Tibial artery (tissue), 4 donors: Measurements from ENCODE around the gene NRIP3.

Experiments used
- DNase-seq, 2 donors: peaks; one replicate each; pipeline ENCODE4 v3.0.0-alpha.2; 2019
- H3K27ac ChIP-seq, 2 donors: fragments of 200-600 bp; sonication (generic) in 1 of 2; 1 replicate in 1 of 2; 2 replicates in 1 of 2; pipeline ENCODE4 v1.5.1; 2018 to 2019; ENCODE audit warnings: mild to moderate bottlenecking in 1 of 2
- H3K27me3 ChIP-seq, 2 donors: fragments of 200-600 bp; sonication (generic) in 1 of 2; one replicate each; pipeline versions ENCODE4 v1.5.1 to v1.6.0; 2016 to 2019
- H3K36me3 ChIP-seq, 3 donors: fragments of 200-600 bp; sonication (generic) in 2 of 3; one replicate each; pipeline ENCODE4 v1.5.1; 2016 to 2019; ENCODE audit warnings: mild to moderate bottlenecking in 2 of 3
- H3K4me1 ChIP-seq, 4 donors: fragments of 200-600 bp; sonication (generic) in 2 of 4; 1 replicate in 3 of 4; 2 replicates in 1 of 4; pipeline ENCODE4 v1.5.1; 2016 to 2019
- H3K4me3 ChIP-seq, 2 donors: fragments of 200-600 bp; sonication (generic) in 1 of 2; 1 replicate in 1 of 2; 2 replicates in 1 of 2; pipeline ENCODE4 v1.5.1; 2018 to 2019; ENCODE audit warnings: mild to moderate bottlenecking in 2 of 2
- H3K9me3 ChIP-seq, 3 donors: fragments of 200-600 bp; sonication (generic) in 1 of 3; one replicate each; pipeline ENCODE4 v1.5.1; 2016 to 2019
- intact Hi-C: fragments of 100-400 bp; cut with DNase I; formaldehyde crosslinking; loops from one replicate; pipeline ENCODE4 v1.15.0; 2023; ENCODE audit warnings: low total_unique reads
- TF ChIP-seq, protein P1 (sequence below), 2 experiments: fragments of 200-600 bp in 1 of 2; fragments of 450-650 bp in 1 of 2; IDR thresholded peaks; one replicate each; pipeline ENCODE4 v1.5.1; 2017 to 2019; ENCODE audit warnings: antibody characterized with exemption in 2 of 2, mild to moderate bottlenecking in 1 of 2, moderate library complexity in 1 of 2

NRIP3 gene

DNA sequence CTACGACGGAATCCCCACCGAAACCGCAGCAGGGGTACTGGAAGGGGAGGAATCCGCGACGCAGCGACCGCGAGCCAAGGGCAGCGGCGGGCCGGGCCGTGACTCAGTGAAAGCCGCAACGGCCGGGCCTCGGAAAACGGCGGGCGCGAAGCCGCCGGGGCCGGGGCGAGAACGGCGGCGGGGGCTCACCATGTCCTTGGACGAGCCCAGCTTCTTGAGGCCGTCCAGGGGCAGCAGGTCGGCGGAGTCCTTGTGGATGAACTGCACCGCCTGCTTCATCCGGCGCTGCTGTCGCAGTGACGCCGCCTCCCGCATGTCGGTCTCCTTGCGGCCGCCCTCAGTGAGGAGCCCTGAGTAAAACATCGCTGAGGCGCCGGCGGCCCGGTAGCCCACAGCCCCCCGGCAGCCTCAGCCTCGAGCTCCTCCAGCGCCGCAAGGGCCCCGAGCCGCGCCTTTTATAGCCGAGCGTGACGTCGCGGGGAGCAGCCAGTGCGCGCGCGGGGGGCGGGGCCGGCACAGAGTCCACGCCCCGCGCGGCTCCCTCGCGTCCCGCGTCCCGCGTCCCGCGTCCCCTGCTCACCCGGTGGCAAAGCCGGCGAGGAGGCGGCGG lies at the start of gene NRIP3:
NRIP3 (minus strand) TSS at position 429 of the 610 bp plus-strand sequence; CDS start at position 363, 66 bp downstream.
- Histone ChIP-seq H3K36me3 (no peaks in the 10 kb centered on the region), H3K4me3 (peak within 1 kb of the TSS; percentile 52 to 62), H3K27ac (peak within 1 kb of the TSS; percentile 2 to 49), H3K27me3 (no peaks in the 10 kb centered on the region), H3K9me3 (no peaks in the 10 kb centered on the region), H3K4me1 (peaks cover 0 to 20% (median 18%) of the 10 kb centered on the region in 4 donors)
- intact Hi-C loops, result loop anchor here (2.0 kb wide), 1 partner anchor 39 kb away; the partner anchor contains the start of gene TMEM9B
- TF ChIP-seq, protein P1, sequence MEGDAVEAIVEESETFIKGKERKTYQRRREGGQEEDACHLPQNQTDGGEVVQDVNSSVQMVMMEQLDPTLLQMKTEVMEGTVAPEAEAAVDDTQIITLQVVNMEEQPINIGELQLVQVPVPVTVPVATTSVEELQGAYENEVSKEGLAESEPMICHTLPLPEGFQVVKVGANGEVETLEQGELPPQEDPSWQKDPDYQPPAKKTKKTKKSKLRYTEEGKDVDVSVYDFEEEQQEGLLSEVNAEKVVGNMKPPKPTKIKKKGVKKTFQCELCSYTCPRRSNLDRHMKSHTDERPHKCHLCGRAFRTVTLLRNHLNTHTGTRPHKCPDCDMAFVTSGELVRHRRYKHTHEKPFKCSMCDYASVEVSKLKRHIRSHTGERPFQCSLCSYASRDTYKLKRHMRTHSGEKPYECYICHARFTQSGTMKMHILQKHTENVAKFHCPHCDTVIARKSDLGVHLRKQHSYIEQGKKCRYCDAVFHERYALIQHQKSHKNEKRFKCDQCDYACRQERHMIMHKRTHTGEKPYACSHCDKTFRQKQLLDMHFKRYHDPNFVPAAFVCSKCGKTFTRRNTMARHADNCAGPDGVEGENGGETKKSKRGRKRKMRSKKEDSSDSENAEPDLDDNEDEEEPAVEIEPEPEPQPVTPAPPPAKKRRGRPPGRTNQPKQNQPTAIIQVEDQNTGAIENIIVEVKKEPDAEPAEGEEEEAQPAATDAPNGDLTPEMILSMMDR (IDR thresholded peaks at IDR 0.05), result no peak
- peak; percentile 55 to 86 for DNase-seq

DNA sequence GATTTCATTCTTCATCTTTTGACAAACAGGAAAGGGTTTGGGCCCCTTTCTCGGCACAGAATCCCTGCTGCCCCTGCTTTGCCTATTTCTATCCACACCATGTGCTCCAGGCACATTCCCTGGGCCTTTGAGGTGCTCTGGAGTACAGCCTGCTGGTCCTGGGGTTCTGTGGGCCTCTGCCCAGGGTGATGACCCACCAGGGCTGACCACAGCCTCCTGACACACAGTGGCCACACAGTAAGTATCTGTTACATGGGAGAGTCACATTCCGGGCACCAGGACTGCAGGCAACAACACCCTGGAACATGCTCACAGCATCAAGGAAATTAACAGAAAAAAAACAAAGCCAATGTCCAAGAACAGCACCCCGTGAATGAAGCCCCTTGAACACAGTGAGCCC lies 48.5 kb upstream of the NRIP3 start:
- no peak for DNase-seq
- intact Hi-C loops, result no loop called here
- Histone ChIP-seq H3K9me3 (no peaks in the 10 kb centered on the region), H3K27me3 (no peaks in the 10 kb centered on the region), H3K4me3 (no peak overlapping the region), H3K4me1 (peaks cover 0 to 16% (median 13%) of the 10 kb centered on the region in 4 donors), H3K27ac (no peak overlapping the region), H3K36me3 (no peaks in the 10 kb centered on the region)
- TF ChIP-seq, protein P1 (IDR thresholded peaks at IDR 0.05), result no peak

DNA sequence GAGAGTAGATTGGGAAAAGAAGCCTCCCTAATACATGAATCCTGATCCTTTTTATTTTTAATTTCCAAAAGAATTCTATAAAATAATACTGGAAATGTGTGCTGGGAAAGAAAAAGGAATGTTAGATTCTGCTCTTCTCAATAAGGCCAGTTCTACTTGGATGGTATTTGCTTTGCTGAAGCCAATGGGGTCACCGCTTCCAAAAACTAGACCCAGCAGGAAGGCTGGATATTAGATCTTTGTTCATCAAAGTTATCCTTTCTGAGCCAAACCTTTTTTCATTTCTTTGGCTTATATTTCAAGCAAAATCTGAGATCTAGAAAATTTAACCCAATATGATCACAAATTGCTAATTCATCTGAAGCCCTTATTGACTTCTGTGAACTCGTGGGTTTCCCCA lies 46.2 kb upstream of the NRIP3 start:
- H3K4me1 ChIP-seq, result no peaks in the 10 kb centered on the region
- no peak overlapping the region for H3K4me3 ChIP-seq
- H3K36me3 ChIP-seq, result no peaks in the 10 kb centered on the region
- H3K27me3 ChIP-seq, result no peaks in the 10 kb centered on the region
- intact Hi-C loops, result no loop called here
- no peak for DNase-seq
- TF ChIP-seq, protein P1 (IDR thresholded peaks at IDR 0.05), result no peak
- no peak overlapping the region for H3K27ac ChIP-seq
- no peaks in the 10 kb centered on the region for H3K9me3 ChIP-seq

DNA sequence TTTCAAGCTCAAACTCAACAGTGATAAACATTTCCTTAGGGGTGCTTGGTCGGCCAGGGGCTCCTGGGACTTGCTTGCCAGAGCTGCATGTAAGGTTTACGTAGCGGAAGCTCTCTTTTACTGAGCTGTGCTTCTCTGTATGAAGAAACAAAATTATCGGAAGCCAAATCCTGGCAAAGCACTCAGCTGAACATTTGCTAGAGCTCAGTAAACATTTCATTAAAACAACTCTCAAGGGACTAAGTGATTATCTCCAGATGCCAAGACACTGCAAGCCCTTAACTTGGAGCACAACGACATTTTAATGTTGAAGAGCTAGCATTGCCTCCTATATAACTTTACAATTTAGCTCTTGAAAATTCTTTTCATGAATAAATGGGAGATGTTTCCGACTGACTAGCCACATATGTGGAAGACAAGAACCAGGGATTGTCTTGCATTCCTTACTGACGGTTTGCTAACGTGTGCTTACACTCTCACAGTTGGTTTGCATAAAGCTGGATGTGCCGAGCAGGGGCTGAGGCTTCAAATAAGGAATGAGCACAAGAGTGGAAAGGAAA lies 44.2 kb upstream of the NRIP3 start:
- intact Hi-C loops, result no loop called here
- Histone ChIP-seq H3K36me3 (no peaks in the 10 kb centered on the region), H3K4me3 (no peak overlapping the region), H3K9me3 (no peaks in the 10 kb centered on the region), H3K27ac (no peak overlapping the region), H3K4me1 (no peaks in the 10 kb centered on the region), H3K27me3 (no peaks in the 10 kb centered on the region)
- DNase-seq, result no peak
- TF ChIP-seq, protein P1 (IDR thresholded peaks at IDR 0.05), result no peak

DNA sequence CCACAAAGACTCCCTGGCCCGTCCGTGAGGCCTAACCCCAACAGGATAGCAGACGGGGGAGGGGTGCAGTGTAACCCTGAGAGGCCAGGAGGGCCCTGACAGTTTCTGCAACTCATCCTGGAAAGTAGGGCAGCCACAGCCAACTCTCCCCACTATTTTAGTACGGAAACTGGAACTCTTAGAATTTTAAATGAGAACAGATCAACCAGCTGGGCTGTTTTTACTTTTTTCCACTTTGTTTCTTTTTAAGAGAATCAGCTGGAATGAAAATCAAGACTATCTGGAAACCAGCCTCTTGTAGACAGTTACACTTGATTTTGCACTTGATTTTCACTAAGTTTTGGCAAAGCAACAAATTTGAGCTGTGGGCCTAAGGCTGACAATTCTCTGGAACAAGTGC lies 42.7 kb upstream of the NRIP3 start:
- no peaks in the 10 kb centered on the region for H3K4me1 ChIP-seq
- intact Hi-C loops, result no loop called here
- no peak overlapping the region for H3K4me3 ChIP-seq
- no peaks in the 10 kb centered on the region for H3K27me3 ChIP-seq
- no peaks in the 10 kb centered on the region for H3K36me3 ChIP-seq
- TF ChIP-seq, protein P1 (IDR thresholded peaks at IDR 0.05), result no peak
- DNase-seq, result no peak
- no peaks in the 10 kb centered on the region for H3K9me3 ChIP-seq
- H3K27ac ChIP-seq, result no peak overlapping the region
